ENCODE data around the gene GCSAM.

The GCSAM gene

DNA sequence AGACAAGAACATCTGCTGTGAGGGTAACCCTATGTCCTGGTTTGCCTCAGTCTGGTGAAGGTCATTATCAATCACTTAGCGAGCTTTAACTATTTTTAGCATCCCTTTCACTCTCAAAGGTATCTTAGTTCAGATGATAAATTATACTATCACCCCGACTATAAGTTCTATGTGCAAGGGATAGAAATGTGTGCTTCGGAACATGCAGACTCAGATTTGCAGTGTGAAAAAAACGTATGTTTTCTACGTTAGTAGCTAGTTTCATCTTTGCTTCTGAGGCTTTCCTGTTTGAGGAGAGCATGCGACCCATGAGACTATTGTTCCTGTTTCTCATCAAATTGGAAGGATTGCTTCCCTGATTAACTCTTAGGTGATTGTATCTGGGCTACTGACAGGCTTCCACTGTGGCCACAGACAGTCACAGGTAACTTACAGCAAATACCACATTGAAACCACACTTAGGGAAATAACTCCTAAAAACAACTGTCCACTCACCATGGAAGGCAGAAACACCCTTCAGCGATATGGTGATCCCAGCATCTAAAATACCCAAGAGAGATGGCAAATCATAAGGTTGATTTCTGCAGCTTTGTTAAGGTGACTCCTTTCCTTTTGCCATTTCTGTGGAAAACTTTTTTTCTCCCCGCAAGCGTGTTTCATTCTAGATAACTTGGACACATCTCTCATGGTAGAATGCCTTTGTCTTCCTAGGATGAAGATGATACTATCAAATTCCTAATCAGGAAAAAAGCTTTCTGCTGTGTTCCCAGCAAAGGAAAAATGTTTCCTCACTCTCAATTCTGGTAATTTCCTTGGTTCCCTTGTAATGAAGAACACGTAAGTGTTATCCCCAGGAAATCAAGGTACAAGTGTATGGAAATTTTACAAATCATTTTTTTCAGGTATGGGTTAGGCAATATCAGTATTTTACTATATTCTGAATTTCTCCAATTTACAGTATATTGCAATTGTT lies 5.2 kb downstream of the GCSAM start:
- Histone ChIP-seq H3K27ac (replicated peaks) (no peak overlapping the region), H3K27me3 (ENCODE audit: insufficient read depth, poor library complexity, severe bottlenecking) (no peaks in the 10 kb centered on the region), H3K4me3 (replicated peaks; ENCODE audit: insufficient read depth, low read length) (no peak overlapping the region)
- DNase-seq (ENCODE audit: low read depth in 1 of 2, low spot score in 1 of 2) = no peak
- TF ChIP-seq, protein P1, sequence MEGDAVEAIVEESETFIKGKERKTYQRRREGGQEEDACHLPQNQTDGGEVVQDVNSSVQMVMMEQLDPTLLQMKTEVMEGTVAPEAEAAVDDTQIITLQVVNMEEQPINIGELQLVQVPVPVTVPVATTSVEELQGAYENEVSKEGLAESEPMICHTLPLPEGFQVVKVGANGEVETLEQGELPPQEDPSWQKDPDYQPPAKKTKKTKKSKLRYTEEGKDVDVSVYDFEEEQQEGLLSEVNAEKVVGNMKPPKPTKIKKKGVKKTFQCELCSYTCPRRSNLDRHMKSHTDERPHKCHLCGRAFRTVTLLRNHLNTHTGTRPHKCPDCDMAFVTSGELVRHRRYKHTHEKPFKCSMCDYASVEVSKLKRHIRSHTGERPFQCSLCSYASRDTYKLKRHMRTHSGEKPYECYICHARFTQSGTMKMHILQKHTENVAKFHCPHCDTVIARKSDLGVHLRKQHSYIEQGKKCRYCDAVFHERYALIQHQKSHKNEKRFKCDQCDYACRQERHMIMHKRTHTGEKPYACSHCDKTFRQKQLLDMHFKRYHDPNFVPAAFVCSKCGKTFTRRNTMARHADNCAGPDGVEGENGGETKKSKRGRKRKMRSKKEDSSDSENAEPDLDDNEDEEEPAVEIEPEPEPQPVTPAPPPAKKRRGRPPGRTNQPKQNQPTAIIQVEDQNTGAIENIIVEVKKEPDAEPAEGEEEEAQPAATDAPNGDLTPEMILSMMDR (IDR thresholded peaks at IDR 0.05; ENCODE audit: insufficient read depth, low read length) = no peak
- TF ChIP-seq POLR2AphosphoS5 (IDR thresholded peaks at IDR 0.05; ENCODE audit: low read depth) (no peak), SPI1 (IDR thresholded peaks at IDR 0.05; ENCODE audit: borderline replicate concordance, low read depth) (no peak), GABPA (IDR thresholded peaks at IDR 0.05; ENCODE audit: low read depth) (no peak)
- TF ChIP-seq, protein P2, sequence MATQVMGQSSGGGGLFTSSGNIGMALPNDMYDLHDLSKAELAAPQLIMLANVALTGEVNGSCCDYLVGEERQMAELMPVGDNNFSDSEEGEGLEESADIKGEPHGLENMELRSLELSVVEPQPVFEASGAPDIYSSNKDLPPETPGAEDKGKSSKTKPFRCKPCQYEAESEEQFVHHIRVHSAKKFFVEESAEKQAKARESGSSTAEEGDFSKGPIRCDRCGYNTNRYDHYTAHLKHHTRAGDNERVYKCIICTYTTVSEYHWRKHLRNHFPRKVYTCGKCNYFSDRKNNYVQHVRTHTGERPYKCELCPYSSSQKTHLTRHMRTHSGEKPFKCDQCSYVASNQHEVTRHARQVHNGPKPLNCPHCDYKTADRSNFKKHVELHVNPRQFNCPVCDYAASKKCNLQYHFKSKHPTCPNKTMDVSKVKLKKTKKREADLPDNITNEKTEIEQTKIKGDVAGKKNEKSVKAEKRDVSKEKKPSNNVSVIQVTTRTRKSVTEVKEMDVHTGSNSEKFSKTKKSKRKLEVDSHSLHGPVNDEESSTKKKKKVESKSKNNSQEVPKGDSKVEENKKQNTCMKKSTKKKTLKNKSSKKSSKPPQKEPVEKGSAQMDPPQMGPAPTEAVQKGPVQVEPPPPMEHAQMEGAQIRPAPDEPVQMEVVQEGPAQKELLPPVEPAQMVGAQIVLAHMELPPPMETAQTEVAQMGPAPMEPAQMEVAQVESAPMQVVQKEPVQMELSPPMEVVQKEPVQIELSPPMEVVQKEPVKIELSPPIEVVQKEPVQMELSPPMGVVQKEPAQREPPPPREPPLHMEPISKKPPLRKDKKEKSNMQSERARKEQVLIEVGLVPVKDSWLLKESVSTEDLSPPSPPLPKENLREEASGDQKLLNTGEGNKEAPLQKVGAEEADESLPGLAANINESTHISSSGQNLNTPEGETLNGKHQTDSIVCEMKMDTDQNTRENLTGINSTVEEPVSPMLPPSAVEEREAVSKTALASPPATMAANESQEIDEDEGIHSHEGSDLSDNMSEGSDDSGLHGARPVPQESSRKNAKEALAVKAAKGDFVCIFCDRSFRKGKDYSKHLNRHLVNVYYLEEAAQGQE (IDR thresholded peaks at IDR 0.05; ENCODE audit: insufficient replicate concordance, low read depth) = no peak

DNA sequence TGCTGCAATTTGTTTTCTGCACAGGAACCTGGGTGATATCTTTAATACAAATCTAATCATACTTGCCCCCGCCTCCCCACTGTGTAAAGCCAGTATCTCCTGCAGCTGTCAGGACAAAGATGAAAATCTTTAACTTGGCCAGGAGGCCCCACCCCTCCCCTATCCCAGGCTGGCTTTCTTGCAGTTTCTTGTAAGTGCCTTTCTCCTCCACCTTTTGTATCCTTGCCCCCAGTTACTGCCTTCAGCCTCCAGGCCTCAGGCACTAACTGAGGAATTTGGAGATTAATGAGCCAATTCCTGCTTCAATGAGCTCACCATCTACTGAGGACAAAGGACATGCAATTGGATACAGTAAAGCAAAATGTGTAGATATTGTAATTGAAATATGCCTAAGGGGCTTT lies 6.5 kb downstream of the GCSAM start:
- no peak overlapping the region for H3K4me3 ChIP-seq (replicated peaks; ENCODE audit: insufficient read depth, low read length)
- H3K27me3 ChIP-seq (ENCODE audit: insufficient read depth, poor library complexity, severe bottlenecking) = no peaks in the 10 kb centered on the region
- no peak for DNase-seq (ENCODE audit: low read depth in 1 of 2, low spot score in 1 of 2)
- TF ChIP-seq GABPA (IDR thresholded peaks at IDR 0.05; ENCODE audit: low read depth) (no peak), SPI1 (IDR thresholded peaks at IDR 0.05; ENCODE audit: borderline replicate concordance, low read depth) (no peak), POLR2AphosphoS5 (IDR thresholded peaks at IDR 0.05; ENCODE audit: low read depth) (no peak)
- TF ChIP-seq, protein P2 (IDR thresholded peaks at IDR 0.05; ENCODE audit: insufficient replicate concordance, low read depth) = no peak
- TF ChIP-seq, protein P1 (IDR thresholded peaks at IDR 0.05; ENCODE audit: insufficient read depth, low read length) = no peak
- no peak overlapping the region for H3K27ac ChIP-seq (replicated peaks)

DNA sequence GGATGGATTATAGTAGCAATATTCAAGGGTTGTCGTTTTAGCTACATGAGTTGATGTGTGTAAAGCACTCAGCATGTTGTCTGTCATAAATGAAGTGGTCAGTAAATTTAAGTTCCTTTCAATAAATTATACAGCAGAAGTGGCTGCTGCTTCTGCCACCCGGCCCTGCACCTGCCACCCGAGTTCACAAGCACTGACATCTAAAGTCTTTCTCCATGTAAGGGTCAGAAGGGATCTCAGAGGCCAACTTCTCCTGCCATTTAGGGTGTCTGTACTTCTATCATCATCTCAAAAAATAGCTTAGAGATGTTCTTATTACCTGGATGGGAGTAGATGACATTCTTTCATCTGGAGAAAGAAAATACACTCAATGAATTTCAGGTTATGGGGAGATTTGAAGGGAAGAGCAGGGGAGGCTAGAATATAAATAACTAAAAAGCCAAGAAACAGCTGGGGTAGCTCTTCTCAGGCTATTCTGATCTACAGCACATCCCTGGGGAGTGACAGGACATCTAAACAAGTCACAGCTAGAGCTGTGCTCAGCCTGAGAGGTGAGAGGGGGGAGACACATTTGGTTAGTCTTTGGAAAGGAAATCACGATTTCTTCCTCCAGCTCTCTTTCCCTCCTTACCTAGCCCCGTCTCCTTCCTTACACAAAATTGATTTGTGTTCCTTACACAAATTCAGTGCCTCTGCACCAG lies 8.0 kb downstream of the GCSAM start:
- no peak overlapping the region for H3K27ac ChIP-seq (replicated peaks)

More for the DNA sequence above, 8.0 kb downstream of the GCSAM start:
- no peak overlapping the region for H3K4me3 ChIP-seq (replicated peaks; ENCODE audit: insufficient read depth, low read length)
- H3K27me3 ChIP-seq (ENCODE audit: insufficient read depth, poor library complexity, severe bottlenecking) = no peaks in the 10 kb centered on the region
- no peak for DNase-seq (ENCODE audit: low read depth in 1 of 2, low spot score in 1 of 2)
- TF ChIP-seq, protein P1 (IDR thresholded peaks at IDR 0.05; ENCODE audit: insufficient read depth, low read length) = no peak
- TF ChIP-seq SPI1 (IDR thresholded peaks at IDR 0.05; ENCODE audit: borderline replicate concordance, low read depth) = no peak
- TF ChIP-seq POLR2AphosphoS5 (IDR thresholded peaks at IDR 0.05; ENCODE audit: low read depth) = no peak
- TF ChIP-seq, protein P2 (IDR thresholded peaks at IDR 0.05; ENCODE audit: insufficient replicate concordance, low read depth) = no peak
- TF ChIP-seq GABPA (IDR thresholded peaks at IDR 0.05; ENCODE audit: low read depth) = no peak

Measured in HL-60 (cell line).